HEK293 (cell line): Measurements from ENCODE around the gene WWOX.

ENCODE experiments used
- BCL11A ChIP-seq: fragments of 450-650 bp; formaldehyde crosslinking; IDR thresholded peaks from 2 replicates; pipeline ENCODE4 v1.5.1; 2016; ENCODE audit warnings: low read depth, missing biosample characterization, missing genetic modification characterization
- CTCF ChIP-seq: fragments of 450-650 bp; formaldehyde crosslinking; IDR thresholded peaks from 2 replicates; pipeline ENCODE4 v1.5.1; 2016; ENCODE audit warnings: missing biosample characterization, missing genetic modification characterization
- FEZF1 ChIP-seq: fragments of 450-650 bp; formaldehyde crosslinking; IDR thresholded peaks from 2 replicates; pipeline ENCODE4 v1.5.1; 2016; ENCODE audit warnings: missing biosample characterization, missing genetic modification characterization
- GLI4 ChIP-seq: fragments of 450-650 bp; formaldehyde crosslinking; IDR thresholded peaks from 2 replicates; pipeline ENCODE4 v1.5.1; 2016; ENCODE audit warnings: missing biosample characterization, missing genetic modification characterization
- YY1 ChIP-seq: fragments of 450-650 bp; formaldehyde crosslinking; IDR thresholded peaks from 2 replicates; pipeline ENCODE4 v1.5.1; 2018; ENCODE audit warnings: missing biosample characterization, missing genetic modification characterization
- ZBTB21 ChIP-seq: fragments of 450-650 bp; formaldehyde crosslinking; IDR thresholded peaks from 2 replicates; pipeline ENCODE4 v1.5.1; 2017; ENCODE audit warnings: missing biosample characterization, missing genetic modification characterization
- ZNF18 ChIP-seq: fragments of 450-650 bp; formaldehyde crosslinking; IDR thresholded peaks from 2 replicates; pipeline ENCODE4 v1.5.1; 2016; ENCODE audit warnings: missing biosample characterization, missing genetic modification characterization
- ZNF274 ChIP-seq, 2 experiments: fragments of 200-500 bp in 1 of 2; fragments of 450-650 bp in 1 of 2; sonication (Bioruptor generic) in 1 of 2; formaldehyde crosslinking in 1 of 2; IDR thresholded peaks; 2 replicates each; pipeline versions ENCODE4 v1.5.1 to v1.6.1; 2014 to 2016; ENCODE audit warnings: borderline replicate concordance in 1 of 2, inconsistent platforms in 1 of 2, low read length in 1 of 2, missing biosample characterization in 1 of 2, missing genetic modification characterization in 1 of 2
- ZNF488 ChIP-seq: fragments of 450-650 bp; formaldehyde crosslinking; IDR thresholded peaks from 2 replicates; pipeline ENCODE4 v1.5.1; 2016; ENCODE audit warnings: missing biosample characterization, missing genetic modification characterization
- ZNF510 ChIP-seq: fragments of 450-650 bp; formaldehyde crosslinking; IDR thresholded peaks from 2 replicates; pipeline ENCODE4 v1.5.1; 2018; ENCODE audit warnings: mild to moderate bottlenecking, missing genetic modification characterization, missing biosample characterization; ENCODE audit not compliant: insufficient replicate concordance
- ZNF558 ChIP-seq: fragments of 450-650 bp; formaldehyde crosslinking; IDR thresholded peaks from 2 replicates; pipeline ENCODE4 v1.5.1; 2016; ENCODE audit warnings: missing biosample characterization, missing genetic modification characterization
- ZNF776 ChIP-seq: fragments of 450-650 bp; formaldehyde crosslinking; IDR thresholded peaks from 2 replicates; pipeline ENCODE4 v1.5.0; 2017; ENCODE audit warnings: missing biosample characterization, missing genetic modification characterization, borderline replicate concordance

GRCh38 chr16:78154729-78155461 lies 55.4 kb downstream of the WWOX start:
- no peak for TF ChIP-seq CTCF (tag by site-specific recombination)
- no peak for TF ChIP-seq ZNF274 (IDR thresholded peaks at IDR 0.05; ENCODE audit: low read length)
- TF ChIP-seq ZNF274 (tag by site-specific recombination; IDR thresholded peaks at IDR 0.05; ENCODE audit: borderline replicate concordance) = no peak
- TF ChIP-seq FEZF1 (tag by site-specific recombination) = no peak
- TF ChIP-seq GLI4 (tag by site-specific recombination) = no peak
- TF ChIP-seq ZNF18 (tag by site-specific recombination) = no peak
- no peak for TF ChIP-seq BCL11A (tag by site-specific recombination)
- no peak for TF ChIP-seq ZNF776 (tag by site-specific recombination)
- TF ChIP-seq ZNF488 (tag by site-specific recombination) = no peak
- TF ChIP-seq ZBTB21 (tag by site-specific recombination) = no peak
- no peak for TF ChIP-seq ZNF510
- TF ChIP-seq ZNF558 (tag by site-specific recombination) = no peak
- no peak for TF ChIP-seq YY1 (tag by site-specific recombination)
